HUES48 (cell line): Measurements from ENCODE around the gene RUNX3.

Experiments
- H3K27ac ChIP-seq: one replicate; pipeline ENCODE4 v1.7.0; 2013; ENCODE audit warnings: low read depth, low read length, inconsistent platforms
- H3K27me3 ChIP-seq: 2 replicates; pipeline ENCODE4 v1.6.1; 2013; ENCODE audit warnings: mild to moderate bottlenecking, low read length; ENCODE audit not compliant: control insufficient read depth, insufficient read depth
- H3K36me3 ChIP-seq: 2 replicates; pipeline ENCODE4 v1.6.1; 2013; ENCODE audit warnings: low read length; ENCODE audit not compliant: control insufficient read depth, insufficient read depth
- H3K4me1 ChIP-seq: 2 replicates; pipeline ENCODE4 v1.6.1; 2013; ENCODE audit warnings: mild to moderate bottlenecking, low read length; ENCODE audit not compliant: control insufficient read depth, insufficient read depth
- H3K4me3 ChIP-seq: 2 replicates; pipeline ENCODE4 v1.5.1; 2013; ENCODE audit warnings: mild to moderate bottlenecking, low read depth, low read length
- H3K9ac ChIP-seq: 2 replicates; pipeline ENCODE4 v1.6.1; 2013; ENCODE audit warnings: mild to moderate bottlenecking, low read depth, low read length, moderate library complexity
- H3K9me3 ChIP-seq: 2 replicates; pipeline ENCODE4 v1.6.1; 2013; ENCODE audit warnings: low read length; ENCODE audit not compliant: control insufficient read depth, insufficient read depth

The RUNX3 gene

DNA sequence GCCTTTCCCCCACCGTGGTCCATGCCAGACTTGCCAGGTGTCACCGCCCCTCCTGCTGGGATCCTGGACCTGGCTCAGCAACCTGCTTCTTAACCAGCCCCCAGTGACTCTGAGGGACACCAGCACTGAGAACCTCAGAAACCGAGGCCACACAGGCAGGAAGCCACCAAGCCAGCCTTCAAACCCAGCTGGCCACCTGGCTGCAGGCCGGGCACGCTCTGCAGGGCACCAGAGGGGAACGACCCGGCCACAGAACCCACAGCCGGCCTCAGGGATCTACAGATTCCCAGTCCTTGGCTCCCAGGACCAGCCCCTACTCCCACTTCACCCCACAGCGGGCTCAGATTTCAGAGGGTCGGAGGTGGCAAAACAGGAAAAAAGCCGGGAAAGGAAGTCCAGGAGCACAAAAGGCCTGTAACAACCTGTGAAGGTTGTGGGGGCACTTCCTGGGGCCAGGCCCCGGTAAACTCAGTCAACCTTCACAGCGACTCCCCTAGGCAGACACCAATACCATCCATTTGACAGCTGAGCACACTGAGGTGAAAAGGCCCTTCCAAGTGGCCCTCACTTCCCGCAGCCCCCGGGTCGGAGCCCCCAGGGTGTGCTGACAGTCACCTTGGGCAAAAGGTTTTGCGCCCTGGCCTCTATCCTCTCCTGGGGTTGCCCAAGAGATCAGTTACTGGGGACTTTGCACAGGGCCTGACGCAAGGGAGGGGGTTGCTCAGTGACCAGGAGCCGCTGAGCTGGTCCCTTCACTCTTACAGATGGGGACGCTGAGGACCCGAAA lies 14.1 kb downstream of the RUNX3 start:
- H3K4me3 ChIP-seq: no peak overlapping the region
- no peaks in the 10 kb centered on the region for H3K9me3 ChIP-seq
- H3K27me3 ChIP-seq: no peaks in the 10 kb centered on the region
- peaks cover 7% of the 10 kb centered on the region; the same call in 1 of the 2 replicates for H3K4me1 ChIP-seq
- H3K36me3 ChIP-seq: no peaks in the 10 kb centered on the region
- H3K9ac ChIP-seq: no peak overlapping the region
- H3K27ac ChIP-seq: no peak overlapping the region

DNA sequence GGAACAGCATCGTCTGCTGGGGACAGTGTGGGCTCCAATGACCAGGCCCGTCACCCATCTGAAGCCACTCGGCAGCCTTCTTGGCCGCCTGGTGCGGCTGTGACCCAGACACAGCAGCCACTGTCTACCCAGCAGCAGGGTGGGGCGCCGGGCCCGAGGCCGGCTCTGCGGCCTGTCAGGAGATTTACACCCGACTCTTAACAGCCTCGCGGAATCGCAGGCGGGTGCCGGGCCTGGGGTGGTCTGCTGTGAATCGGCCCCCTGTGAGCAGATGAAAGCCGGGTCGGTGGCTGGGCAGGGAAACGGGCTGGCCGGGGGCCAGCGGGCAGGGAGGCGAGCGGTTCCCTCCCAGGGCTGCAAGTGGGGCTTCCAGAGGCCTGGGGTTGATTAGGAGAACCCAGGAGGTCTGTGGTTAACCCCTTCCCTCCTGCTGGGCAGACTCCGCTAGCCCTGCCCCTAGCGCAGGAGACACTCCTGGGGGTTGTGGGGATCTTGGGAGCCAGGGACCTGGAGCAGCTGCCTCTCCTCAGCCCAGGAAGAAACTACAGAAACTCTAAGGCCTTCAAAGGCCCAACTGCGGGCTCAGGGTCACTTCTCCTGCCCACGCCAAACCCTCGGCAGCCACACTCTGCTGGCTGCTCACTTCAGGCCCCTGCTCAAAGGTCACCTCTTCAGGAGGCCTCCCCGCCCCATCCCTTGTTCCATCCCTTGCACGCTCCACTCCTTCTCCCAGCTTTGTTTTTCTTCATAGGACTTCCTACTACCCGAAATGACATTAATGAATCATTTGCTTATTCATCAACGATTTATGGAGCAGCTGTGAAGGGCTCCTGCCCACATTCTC lies 15.6 kb downstream of the RUNX3 start:
- no peaks in the 10 kb centered on the region for H3K27me3 ChIP-seq
- no peak overlapping the region for H3K27ac ChIP-seq
- H3K9me3 ChIP-seq: no peaks in the 10 kb centered on the region
- H3K4me1 ChIP-seq: peaks cover 7% of the 10 kb centered on the region; the same call in 1 of the 2 replicates
- no peaks in the 10 kb centered on the region for H3K36me3 ChIP-seq
- no peak overlapping the region for H3K4me3 ChIP-seq
- no peak overlapping the region for H3K9ac ChIP-seq

DNA sequence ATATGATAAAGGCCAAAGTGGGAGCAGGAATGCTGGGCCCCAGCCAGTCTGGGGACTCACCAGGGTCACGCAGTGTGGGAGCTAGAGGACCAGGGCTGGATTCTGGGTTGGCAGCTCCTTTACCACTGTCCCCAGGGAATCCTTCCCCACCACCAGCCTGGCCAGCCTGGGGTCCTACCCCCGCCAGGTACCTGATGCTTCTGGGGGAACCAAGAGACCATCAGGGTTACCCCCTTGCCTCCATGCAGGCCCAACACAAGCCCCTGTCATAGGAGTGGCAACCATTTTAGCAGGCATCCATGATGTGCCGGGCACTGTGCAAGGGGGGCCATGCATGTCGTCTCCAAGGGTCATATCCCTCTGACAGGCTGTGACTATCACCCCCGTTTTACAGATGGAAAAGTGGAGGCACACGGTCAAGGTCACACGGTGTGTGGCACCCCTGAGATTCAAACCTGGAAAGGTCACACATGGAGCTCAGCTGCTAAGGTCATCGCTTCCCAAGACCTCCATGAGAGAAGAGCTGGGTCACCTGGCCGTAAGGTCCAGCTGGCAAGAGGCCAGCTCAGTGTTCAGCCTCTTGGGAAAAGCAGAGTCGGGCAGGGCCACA lies 16.4 kb downstream of the RUNX3 start:
- H3K27ac ChIP-seq: no peak overlapping the region
- H3K9ac ChIP-seq: no peak overlapping the region
- H3K4me3 ChIP-seq: no peak overlapping the region
- H3K4me1 ChIP-seq: peaks cover 7% of the 10 kb centered on the region; the same call in 1 of the 2 replicates
- no peaks in the 10 kb centered on the region for H3K27me3 ChIP-seq
- H3K36me3 ChIP-seq: no peaks in the 10 kb centered on the region
- H3K9me3 ChIP-seq: no peaks in the 10 kb centered on the region

DNA sequence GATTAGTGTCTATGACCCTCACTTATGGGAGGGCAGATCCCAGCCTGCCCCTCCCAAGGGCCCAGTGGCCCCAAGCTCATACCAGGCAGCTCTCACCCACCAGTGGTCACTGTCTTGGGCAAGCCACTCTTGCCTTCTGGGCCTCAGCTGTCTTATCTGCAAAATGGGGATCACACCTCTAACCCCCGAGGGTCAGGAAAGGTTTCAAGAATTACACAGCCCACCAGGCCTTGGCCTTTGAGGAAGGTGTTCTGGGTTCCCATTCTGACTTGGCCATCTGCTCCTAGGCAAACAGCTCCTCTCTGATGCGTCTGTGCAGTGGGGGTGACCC lies 16.8 kb downstream of the RUNX3 start:
- H3K36me3 ChIP-seq: no peaks in the 10 kb centered on the region
- peaks cover 7% of the 10 kb centered on the region; the same call in 1 of the 2 replicates for H3K4me1 ChIP-seq
- no peaks in the 10 kb centered on the region for H3K27me3 ChIP-seq
- H3K4me3 ChIP-seq: no peak overlapping the region
- no peak overlapping the region for H3K27ac ChIP-seq
- H3K9ac ChIP-seq: no peak overlapping the region
- no peaks in the 10 kb centered on the region for H3K9me3 ChIP-seq

DNA sequence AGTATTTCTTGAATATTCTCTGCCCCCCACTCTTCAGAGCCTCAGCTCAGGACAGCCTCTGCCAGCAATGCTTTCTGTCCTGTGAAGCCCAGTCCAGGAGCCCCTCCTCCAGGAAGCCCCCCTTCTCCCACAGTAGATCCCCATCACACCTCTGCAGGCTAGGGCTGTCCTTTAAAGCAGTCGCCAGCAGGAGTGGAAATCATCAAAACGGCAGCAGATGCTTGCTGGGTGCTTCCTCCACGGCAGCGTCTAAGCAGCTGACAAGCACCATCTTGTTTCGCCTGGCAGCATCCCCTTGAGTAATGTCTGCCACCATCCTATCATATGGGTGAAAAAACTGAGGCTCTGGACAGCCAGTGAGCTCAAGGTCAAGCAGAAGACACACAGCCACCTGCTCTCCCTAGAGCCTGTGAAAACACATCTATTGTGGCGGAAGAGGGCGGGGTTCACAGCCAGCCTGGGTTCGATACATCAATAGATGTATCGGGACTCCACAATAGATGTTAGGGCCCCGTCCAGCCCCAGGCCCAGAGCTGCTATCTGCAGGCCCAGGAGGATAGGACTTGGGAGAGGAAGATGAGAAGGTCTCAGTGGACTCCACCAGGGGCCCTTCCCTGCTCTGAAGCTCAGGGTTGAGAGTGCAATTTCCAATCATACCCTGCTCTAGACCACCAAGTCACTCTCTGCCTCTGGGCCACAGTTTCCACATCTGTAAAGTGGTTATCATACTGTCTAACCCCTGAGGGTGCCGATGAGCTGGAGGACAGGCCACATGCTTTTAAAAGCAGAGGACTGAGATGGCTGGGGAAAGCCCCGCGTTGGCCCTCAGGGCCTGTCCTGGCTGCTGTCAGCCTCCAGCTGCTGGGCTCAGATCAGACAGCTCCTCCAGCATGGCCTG lies 17.5 kb downstream of the RUNX3 start:
- Histone ChIP-seq H3K4me3 (no peak overlapping the region), H3K4me1 (peaks cover 7% of the 10 kb centered on the region; the same call in 1 of the 2 replicates), H3K27ac (no peak overlapping the region), H3K27me3 (no peaks in the 10 kb centered on the region), H3K9me3 (no peaks in the 10 kb centered on the region), H3K9ac (no peak overlapping the region), H3K36me3 (no peaks in the 10 kb centered on the region)

DNA sequence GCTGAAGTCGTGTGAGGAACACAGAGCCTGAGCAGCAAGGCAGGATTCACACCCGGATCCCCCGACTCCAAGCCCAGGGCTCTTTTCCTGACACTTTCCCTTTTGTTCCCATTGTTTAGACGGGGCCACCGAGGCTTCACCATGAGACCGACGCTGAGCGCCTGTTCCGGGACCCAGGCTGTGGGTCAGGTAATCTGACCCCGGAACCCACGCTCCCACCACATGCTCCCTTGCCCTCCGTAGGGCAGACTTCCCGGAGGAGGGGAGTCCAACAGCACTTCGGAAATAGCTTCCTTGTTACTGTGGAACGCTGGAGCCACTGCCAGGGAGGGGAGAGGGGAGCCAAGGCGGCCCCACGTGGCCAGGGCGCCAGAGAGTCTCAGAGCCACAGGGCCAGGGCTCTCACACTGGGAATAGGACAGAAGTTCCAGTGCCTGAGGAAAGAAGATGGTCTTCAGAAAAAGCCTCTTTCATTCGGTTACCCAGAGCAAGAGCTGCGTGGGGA lies 18.4 kb downstream of the RUNX3 start:
- no peak overlapping the region for H3K4me3 ChIP-seq
- no peaks in the 10 kb centered on the region for H3K9me3 ChIP-seq
- H3K27me3 ChIP-seq: no peaks in the 10 kb centered on the region
- H3K36me3 ChIP-seq: no peaks in the 10 kb centered on the region
- peaks cover 7% of the 10 kb centered on the region; the same call in 1 of the 2 replicates for H3K4me1 ChIP-seq
- H3K27ac ChIP-seq: no peak overlapping the region
- no peak overlapping the region for H3K9ac ChIP-seq

DNA sequence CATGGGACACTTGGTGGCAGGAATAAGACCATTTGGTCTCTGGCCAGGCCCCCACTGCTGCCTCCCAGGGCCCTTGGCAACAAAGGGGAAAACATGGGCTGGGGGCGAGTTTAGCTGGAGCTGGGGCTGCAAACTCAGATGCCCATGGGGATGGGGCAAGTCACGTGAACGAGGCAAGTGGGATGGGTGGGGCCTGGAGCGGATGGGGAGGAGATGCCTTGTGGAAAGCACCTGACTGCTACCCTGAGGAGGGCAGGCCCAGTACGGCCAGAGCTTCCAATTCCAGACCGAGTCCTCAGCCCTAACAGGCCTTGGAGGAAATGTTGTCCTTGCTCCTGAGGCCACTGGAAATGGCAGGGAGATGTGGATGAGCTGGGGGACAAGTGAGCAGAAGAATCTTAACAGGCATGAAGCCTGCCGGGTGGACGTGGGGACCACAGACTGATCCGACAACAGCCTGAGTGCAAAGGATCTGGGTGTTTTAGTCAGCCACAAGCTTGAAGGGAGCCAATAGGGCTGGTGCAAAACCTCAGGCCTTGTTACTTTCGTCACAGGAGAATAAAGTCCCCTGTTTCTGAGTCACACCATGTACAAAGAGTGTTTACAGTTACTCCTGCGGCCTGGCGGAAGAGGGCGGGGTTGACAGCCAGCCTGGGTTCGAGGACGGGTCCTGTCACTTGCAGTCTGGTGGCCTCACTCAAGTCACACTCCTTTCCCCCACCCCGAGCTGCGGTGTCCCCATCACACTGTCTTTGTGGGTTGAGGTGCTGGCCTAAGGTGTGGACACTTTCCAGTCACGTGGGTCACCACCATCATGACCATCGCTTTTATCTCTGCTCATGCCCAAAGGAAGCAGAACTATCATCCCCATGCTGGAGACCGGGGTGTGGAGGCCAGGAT lies 19.1 kb downstream of the RUNX3 start:
- 0 out of 2 replicates have a peak, but pooled peaks cover 3% of the 10 kb centered on the region for H3K4me1 ChIP-seq
- no peaks in the 10 kb centered on the region for H3K27me3 ChIP-seq
- no peak overlapping the region for H3K4me3 ChIP-seq
- no peaks in the 10 kb centered on the region for H3K36me3 ChIP-seq
- H3K9me3 ChIP-seq: no peaks in the 10 kb centered on the region
- no peak overlapping the region for H3K27ac ChIP-seq
- H3K9ac ChIP-seq: no peak overlapping the region

DNA sequence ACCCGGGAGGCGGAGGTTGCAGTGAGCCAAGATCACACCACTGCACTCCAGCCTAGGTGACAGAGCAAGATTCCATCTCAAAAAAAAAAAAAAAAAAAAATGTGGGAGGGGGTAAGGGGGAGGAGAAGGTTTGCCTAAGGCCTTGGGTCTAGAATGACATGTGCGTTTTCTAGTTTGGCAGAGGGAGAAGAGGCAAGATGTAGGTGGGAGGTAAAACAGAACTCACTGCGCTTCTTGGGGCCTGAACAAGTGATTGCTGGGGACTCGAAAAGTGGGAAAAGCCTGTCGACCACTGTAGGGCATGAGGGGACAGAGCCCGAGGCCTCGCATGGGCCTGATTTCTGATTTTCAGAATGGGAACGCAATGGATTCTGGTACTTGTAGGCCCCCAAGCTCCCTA lies 19.9 kb downstream of the RUNX3 start:
- H3K4me1 ChIP-seq: no peaks in the 10 kb centered on the region
- H3K27me3 ChIP-seq: no peaks in the 10 kb centered on the region
- H3K9ac ChIP-seq: no peak overlapping the region
- H3K36me3 ChIP-seq: no peaks in the 10 kb centered on the region
- H3K9me3 ChIP-seq: no peaks in the 10 kb centered on the region
- no peak overlapping the region for H3K27ac ChIP-seq
- no peak overlapping the region for H3K4me3 ChIP-seq

DNA sequence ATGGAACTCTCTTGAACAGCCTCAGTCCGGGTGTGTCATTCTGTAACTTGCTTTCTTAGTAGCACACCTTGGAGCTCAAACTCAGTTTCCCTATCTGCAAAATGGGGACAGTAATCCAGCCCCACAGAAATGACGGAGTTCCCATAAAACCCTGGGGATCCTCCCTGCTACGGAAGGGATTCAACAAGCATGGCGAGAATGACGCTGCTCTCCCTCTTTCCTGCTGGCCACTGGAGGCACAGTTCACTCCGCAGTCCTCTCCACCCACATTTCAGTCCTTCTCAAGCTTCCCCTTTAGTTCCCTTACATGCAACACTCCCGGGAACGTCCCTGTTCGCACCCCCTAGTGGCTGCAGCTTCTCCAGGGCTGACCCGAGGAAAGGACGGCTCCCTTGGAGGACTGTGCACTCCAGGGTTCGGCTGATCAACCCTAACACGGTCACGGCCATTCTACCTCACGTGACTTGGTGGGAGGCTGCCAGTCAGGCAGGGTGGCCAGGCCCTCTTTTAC lies 20.6 kb downstream of the RUNX3 start:
- no peak overlapping the region for H3K27ac ChIP-seq
- no peaks in the 10 kb centered on the region for H3K4me1 ChIP-seq
- no peaks in the 10 kb centered on the region for H3K27me3 ChIP-seq
- no peak overlapping the region for H3K4me3 ChIP-seq
- no peak overlapping the region for H3K9ac ChIP-seq
- H3K36me3 ChIP-seq: no peaks in the 10 kb centered on the region
- no peaks in the 10 kb centered on the region for H3K9me3 ChIP-seq
